Body of pancreas (tissue), 4 donors: ENCODE results near the gene PRDX6. TPM values are rescaled to one million over a fixed set of nuclear protein-coding genes. Genes with fewer than 3 reads are reported as not detected.
"Not testable (repeated sequence)": the region's sequence is repeated elsewhere in the genome, so short reads cannot be mapped to it uniquely, and the experiment has no call there.

ENCODE experiments used
- ATAC-seq: fragments of 150-250 bp; one replicate; pipeline ENCODE4 v1.9.1; 2016
- DNase-seq, 4 donors: peaks; one replicate each; pipeline ENCODE4 v3.0.0-alpha.2; 2019
- H3K27ac ChIP-seq, 4 donors: fragments of 200-600 bp; sonication (generic); 1 replicate in 3 of 4; 2 replicates in 1 of 4; pipeline versions ENCODE4 v1.5.1 to v1.6.1; 2016 to 2019; ENCODE audit warnings: mild to moderate bottlenecking in 1 of 4, mixed read lengths in 1 of 4, moderate library complexity in 1 of 4
- H3K27me3 ChIP-seq, 2 donors: fragments of 200-600 bp; sonication (generic); one replicate each; pipeline ENCODE4 v1.6.0; 2016; ENCODE audit warnings: mild to moderate bottlenecking in 1 of 2
- H3K36me3 ChIP-seq, 2 donors: fragments of 200-600 bp; sonication (generic); replicated peaks in 1 of 2; 2 replicates each; pipeline ENCODE4 v1.5.1; 2016; ENCODE audit warnings: low read depth in 2 of 2; ENCODE audit not compliant: insufficient read depth in 1 of 2
- H3K4me1 ChIP-seq: fragments of 200-600 bp; sonication (generic); one replicate; pipeline ENCODE4 v1.6.0; 2016
- H3K4me3 ChIP-seq, 2 donors: fragments of 200-600 bp; sonication (generic); 1 replicate in 1 of 2; 2 replicates in 1 of 2; pipeline ENCODE4 v1.5.1; 2016 to 2019
- H3K9me3 ChIP-seq, 3 donors: fragments of 200-600 bp; sonication (generic); 1 replicate in 2 of 3; 2 replicates in 1 of 3; pipeline ENCODE4 v1.5.1; 2016
- CTCF ChIP-seq, 7 experiments: fragments of 450-650 bp in 4 of 7; fragments of 200-600 bp in 3 of 7; sonication (generic) in 3 of 7; IDR thresholded peaks; one replicate each; pipeline ENCODE4 v1.5.1; 2016 to 2019; ENCODE audit warnings: antibody characterized with exemption in 7 of 7
- POLR2A ChIP-seq, 3 donors: fragments of 450-650 bp; IDR thresholded peaks; one replicate each; pipeline ENCODE4 v1.6.1; 2016; ENCODE audit warnings: antibody characterized with exemption in 3 of 3, mild to moderate bottlenecking in 2 of 3
- WGBS, 2 donors: methylation state at CpG; one replicate each; pipeline ENCODE4 v1.1.5; 2017; 5-methylcytosine and 5-hydroxymethylcytosine counted together
- intact Hi-C: fragments of 100-400 bp; cut with DNase I; formaldehyde crosslinking; loops from one replicate; pipeline ENCODE4 v1.15.1; 2023
- total RNA-seq, 2 donors: library from RNA; depleted of rRNA; stranded (reverse); fragments of >200 nt; gene quantifications; one replicate each; pipeline ENCODE4 v1.1.0, GENCODE V29; 2016

PRDX6 gene
- total RNA-seq, 2 donors from 2014 or later: 64.1 to 222 TPM

GRCh38 chr1:173451981-173452380 lies 25.2 kb upstream of the PRDX6 start:
- peak overlapping the region; percentile 46 to 78 (median 70) for H3K27ac ChIP-seq
- WGBS, 2 donors: 18 to 21% methylated on average over 2 of the region's 2 CpGs
- H3K4me1 ChIP-seq: peaks cover 16% of the 10 kb centered on the region
- no peak overlapping the region for H3K4me3 ChIP-seq
- intact Hi-C loops: no loop called here
- H3K27me3 ChIP-seq: no peaks in the 10 kb centered on the region
- H3K9me3 ChIP-seq: no peaks in the 10 kb centered on the region
- DNase-seq (peak; percentile 85 to 94 (median 89)), ATAC-seq (peak; percentile 98)
- TF ChIP-seq POLR2A (IDR thresholded peaks at IDR 0.05) (peak in 1 of 3 donors; percentile 22), CTCF (IDR thresholded peaks at IDR 0.05) (no peak)
- H3K36me3 ChIP-seq: no peaks in the 10 kb centered on the region

- ATAC-seq: no peak
- TF ChIP-seq CTCF (IDR thresholded peaks at IDR 0.05) (no peak), POLR2A (IDR thresholded peaks at IDR 0.05) (no peak)
- DNase-seq: no peak
- Histone ChIP-seq H3K9me3 (no peaks in the 10 kb centered on the region), H3K27me3 (no peaks in the 10 kb centered on the region), H3K4me1 (peaks cover 16% of the 10 kb centered on the region), H3K4me3 (no peak overlapping the region), H3K36me3 (no peaks in the 10 kb centered on the region), H3K27ac (no peak overlapping the region)
- intact Hi-C loops: no loop called here
Observed at GRCh38 chr1:173453982-173454381, 23.2 kb upstream of the PRDX6 start.

- Histone ChIP-seq H3K27ac (no peak overlapping the region), H3K36me3 (no peaks in the 10 kb centered on the region), H3K4me1 (peaks cover 16% of the 10 kb centered on the region), H3K4me3 (no peak overlapping the region), H3K27me3 (no peaks in the 10 kb centered on the region), H3K9me3 (no peaks in the 10 kb centered on the region)
- TF ChIP-seq CTCF (IDR thresholded peaks at IDR 0.05) (no peak), POLR2A (IDR thresholded peaks at IDR 0.05) (no peak)
- ATAC-seq: no peak
- intact Hi-C loops: no loop called here
- 89 to 94% methylated on average over 4 of the region's 4 CpGs for WGBS, 2 donors
- DNase-seq: no peak
Observed at GRCh38 chr1:173454966-173455524, 22.1 kb upstream of the PRDX6 start.

- Histone ChIP-seq H3K36me3 (no peaks in the 10 kb centered on the region), H3K27ac (no peak overlapping the region), H3K4me3 (no peak overlapping the region), H3K9me3 (no peaks in the 10 kb centered on the region), H3K27me3 (no peaks in the 10 kb centered on the region), H3K4me1 (peaks cover 6% of the 10 kb centered on the region)
- ATAC-seq: no peak
- WGBS, 2 donors: 90 to 97% methylated on average over 2 to 4 of the region's 4 CpGs
- no peak for TF ChIP-seq POLR2A (IDR thresholded peaks at IDR 0.05)
- intact Hi-C loops: no loop called here
- DNase-seq: no peak
Observed at GRCh38 chr1:173459885-173460284, 17.2 kb upstream of the PRDX6 start.

GRCh38 chr1:173462666-173463065 lies 14.5 kb upstream of the PRDX6 start:
- H3K36me3 ChIP-seq, H3K27me3 ChIP-seq, H3K4me3 ChIP-seq, DNase-seq, ATAC-seq, H3K4me1 ChIP-seq, H3K27ac ChIP-seq, intact Hi-C loops, H3K9me3 ChIP-seq: not testable (repeated sequence)
- 95 to 96% methylated on average over 2 of the region's 2 CpGs for WGBS, 2 donors

- DNase-seq: not testable (repeated sequence)
Observed at GRCh38 chr1:173464185-173464584, 12.9 kb upstream of the PRDX6 start.

More at GRCh38 chr1:173464185-173464584, 12.9 kb upstream of the PRDX6 start:
- H3K27me3 ChIP-seq, intact Hi-C loops, H3K27ac ChIP-seq, H3K9me3 ChIP-seq, H3K36me3 ChIP-seq, ATAC-seq, H3K4me3 ChIP-seq, H3K4me1 ChIP-seq: not testable (repeated sequence)
- WGBS, 2 donors: 65 to 71% methylated on average over 2 of the region's 2 CpGs
